ENCODE data around the gene NUTM1.

DNA sequence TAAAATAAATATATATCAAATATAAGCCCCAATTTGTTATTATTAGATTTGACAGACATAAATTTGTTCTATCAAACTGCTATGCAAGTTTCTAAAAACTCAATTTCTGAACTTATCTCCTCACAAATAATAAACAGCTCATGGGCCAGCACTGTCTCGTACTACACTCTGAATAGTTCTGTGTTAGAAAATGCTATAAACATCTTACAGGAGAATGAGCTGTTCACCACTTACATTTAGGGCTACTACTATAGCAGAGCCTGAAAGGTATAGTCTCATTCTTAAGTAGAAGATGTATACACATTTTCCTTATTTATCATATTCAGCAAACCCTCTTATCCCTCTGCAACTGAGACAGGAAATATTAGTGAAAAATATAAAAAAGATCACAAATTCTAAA is 18.2 kb upstream of the NUTM1 start:
- TF ChIP-seq, protein P1, sequence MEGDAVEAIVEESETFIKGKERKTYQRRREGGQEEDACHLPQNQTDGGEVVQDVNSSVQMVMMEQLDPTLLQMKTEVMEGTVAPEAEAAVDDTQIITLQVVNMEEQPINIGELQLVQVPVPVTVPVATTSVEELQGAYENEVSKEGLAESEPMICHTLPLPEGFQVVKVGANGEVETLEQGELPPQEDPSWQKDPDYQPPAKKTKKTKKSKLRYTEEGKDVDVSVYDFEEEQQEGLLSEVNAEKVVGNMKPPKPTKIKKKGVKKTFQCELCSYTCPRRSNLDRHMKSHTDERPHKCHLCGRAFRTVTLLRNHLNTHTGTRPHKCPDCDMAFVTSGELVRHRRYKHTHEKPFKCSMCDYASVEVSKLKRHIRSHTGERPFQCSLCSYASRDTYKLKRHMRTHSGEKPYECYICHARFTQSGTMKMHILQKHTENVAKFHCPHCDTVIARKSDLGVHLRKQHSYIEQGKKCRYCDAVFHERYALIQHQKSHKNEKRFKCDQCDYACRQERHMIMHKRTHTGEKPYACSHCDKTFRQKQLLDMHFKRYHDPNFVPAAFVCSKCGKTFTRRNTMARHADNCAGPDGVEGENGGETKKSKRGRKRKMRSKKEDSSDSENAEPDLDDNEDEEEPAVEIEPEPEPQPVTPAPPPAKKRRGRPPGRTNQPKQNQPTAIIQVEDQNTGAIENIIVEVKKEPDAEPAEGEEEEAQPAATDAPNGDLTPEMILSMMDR (IDR thresholded peaks at IDR 0.05) = no peak
- TF ChIP-seq EZH2 (IDR thresholded peaks at IDR 0.05; ENCODE audit: borderline replicate concordance, insufficient read depth, low read depth, low read length, poor library complexity, severe bottlenecking) = no peak

Measured in B cell (primary cell).